Cortex of kidney (tissue), 1 donor: Measurements from ENCODE around the gene AMFR.

Source experiments
- DNase-seq: peaks from one replicate; lab custom pipeline; 2025; lab: John Stamatoyannopoulos, UW

Gene AMFR

DNA sequence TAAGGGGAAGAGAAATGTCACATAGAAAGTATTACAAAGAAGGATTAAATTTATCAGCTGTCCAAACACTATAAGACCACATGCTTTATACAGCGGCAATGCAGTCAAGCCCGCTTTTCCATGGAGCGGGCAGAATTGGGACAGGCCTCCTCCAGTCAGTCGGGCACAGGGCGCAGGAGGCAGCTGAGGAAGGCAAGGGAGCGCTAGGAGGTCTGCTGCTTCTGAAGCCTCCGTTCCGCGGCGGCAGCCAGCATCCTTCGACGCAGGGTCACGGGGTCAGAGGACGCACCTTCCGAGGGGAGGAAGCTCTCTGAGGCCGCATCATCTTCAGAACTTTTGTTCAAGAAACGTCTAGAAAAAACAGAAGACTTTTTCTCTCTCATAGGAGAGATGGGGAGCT lies 62.6 kb downstream of the AMFR start:
- DNase-seq, result no peak

DNA sequence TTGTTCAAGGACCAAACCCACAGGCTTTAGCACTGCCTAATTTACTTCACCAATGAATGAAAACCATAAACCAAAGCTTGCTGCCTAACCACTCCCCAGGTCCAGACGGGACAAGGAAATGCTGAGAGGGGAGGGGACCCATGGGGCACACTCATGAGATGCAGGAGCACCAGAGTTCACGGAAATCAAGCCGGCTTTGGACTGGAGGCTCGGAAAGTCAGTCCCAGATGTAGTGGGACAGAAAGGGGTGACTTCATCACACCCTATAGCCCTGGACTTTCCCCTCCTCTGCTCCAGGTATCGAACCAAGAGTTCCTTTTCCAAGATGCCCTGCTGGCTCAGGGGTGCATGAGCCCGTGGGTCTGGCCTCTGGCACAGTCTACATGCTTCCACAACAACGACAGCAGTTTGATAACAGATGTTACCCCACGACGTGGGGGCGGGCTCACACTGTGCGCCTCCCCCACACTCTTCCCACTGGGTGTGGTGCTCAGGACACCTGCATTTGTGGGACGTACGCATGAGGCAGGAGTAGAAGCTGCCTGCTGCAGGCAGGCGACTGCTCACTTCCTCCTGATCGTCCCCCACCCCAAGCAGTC lies 63.2 kb downstream of the AMFR start:
- no peak for DNase-seq

DNA sequence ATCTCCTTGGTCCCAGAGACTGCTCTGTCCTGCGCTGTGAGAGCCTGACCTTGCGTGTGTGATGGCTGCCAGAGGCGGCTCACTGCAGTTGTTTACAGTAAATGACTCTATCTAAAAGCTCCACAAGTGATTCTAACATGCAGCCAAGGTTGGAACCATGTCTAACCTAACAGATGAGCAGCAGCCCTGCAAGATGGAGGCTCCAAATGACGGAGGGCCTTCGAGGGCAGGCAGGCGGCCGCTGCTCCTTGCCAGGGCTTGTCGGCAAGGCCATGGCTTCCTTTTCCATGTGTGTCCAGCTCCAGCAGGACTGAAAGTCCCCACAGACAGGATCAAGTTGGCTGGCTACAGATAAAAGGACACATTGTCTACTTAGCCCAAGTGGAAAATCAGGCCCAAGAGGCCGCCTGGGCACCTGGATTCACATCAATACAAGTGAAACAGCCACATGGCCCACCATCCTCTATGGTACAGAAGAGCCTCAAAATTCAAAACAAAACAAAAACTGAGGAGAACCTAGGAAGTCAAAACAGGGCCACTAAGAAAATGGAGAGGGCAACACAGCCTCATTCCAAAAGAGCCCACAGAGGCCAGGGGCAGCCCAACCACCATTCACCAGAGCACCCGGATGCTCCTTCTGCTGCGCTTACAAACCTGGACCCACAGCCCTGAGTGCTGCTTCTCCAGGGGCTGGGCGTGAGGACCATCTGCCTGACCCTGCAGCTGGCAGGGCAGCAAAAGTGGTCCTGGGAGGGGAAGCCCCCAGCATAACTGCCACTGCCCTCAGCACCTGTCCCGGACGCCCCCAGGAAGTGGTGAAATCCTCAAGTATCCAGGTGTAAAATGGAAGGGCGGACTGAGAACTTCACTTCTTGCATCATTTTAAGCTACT lies 65.0 kb downstream of the AMFR start:
- DNase-seq, result no peak

GRCh38 chr16:56357765-56358322 lies 67.5 kb downstream of the AMFR start:
- no peak for DNase-seq

- no peak for DNase-seq
Measured at GRCh38 chr16:56357241-56357764, 68.0 kb downstream of the AMFR start.

DNA sequence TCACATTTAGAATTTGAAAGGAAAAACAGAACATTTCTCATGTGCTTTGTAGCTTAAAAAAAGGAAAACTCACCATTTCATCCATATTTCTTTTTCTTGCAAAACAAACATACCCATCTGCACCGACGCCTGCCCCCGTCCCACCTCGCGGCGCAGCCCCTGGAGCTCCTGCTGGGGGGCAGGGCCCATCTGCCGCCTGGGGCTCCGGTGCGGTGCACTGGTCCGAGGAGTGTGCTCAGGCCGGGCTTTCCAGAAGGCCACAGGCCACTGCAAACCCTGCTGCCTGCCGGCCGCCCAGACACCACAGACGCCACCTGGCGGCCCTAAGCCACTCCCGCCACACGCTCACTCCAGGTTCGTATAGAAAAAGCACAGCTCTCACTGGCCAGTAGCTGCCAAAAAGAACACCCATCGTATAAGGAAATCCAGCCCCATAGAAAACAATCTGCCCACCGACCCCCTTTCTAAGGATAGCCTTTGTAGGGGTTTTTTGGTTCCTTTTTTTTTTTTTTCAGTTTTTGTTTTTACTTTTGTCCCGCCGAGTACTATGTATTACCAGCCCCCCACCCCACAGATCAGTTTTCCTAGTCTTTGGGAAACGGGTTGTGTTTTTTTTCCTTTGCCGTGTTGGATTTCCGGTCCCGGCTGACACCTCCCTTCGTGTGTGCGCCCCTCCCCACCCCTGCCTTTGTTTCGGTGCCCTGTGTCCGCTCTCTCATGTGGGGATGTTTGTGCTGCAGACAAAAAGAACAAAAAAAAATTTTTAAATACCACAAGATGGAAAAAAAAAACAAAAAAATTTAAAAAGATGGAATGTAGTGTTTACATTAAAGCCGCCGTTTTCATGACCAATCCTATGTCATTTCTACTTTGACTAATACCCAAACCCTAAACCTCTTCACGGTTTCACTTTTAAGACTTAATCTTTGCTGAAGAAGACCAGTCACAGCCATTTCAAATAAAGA lies 68.8 kb downstream of the AMFR start:
- DNase-seq, result no peak

- DNase-seq, result no peak
Measured at GRCh38 chr16:56355786-56356275, 69.5 kb downstream of the AMFR start.

- no peak for DNase-seq
Measured at GRCh38 chr16:56355221-56355620, 70.1 kb downstream of the AMFR start.

GRCh38 chr16:56354746-56355145 lies 70.6 kb downstream of the AMFR start:
- no peak for DNase-seq

GRCh38 chr16:56354016-56354415 lies 71.3 kb downstream of the AMFR start:
- DNase-seq, result no peak

DNA sequence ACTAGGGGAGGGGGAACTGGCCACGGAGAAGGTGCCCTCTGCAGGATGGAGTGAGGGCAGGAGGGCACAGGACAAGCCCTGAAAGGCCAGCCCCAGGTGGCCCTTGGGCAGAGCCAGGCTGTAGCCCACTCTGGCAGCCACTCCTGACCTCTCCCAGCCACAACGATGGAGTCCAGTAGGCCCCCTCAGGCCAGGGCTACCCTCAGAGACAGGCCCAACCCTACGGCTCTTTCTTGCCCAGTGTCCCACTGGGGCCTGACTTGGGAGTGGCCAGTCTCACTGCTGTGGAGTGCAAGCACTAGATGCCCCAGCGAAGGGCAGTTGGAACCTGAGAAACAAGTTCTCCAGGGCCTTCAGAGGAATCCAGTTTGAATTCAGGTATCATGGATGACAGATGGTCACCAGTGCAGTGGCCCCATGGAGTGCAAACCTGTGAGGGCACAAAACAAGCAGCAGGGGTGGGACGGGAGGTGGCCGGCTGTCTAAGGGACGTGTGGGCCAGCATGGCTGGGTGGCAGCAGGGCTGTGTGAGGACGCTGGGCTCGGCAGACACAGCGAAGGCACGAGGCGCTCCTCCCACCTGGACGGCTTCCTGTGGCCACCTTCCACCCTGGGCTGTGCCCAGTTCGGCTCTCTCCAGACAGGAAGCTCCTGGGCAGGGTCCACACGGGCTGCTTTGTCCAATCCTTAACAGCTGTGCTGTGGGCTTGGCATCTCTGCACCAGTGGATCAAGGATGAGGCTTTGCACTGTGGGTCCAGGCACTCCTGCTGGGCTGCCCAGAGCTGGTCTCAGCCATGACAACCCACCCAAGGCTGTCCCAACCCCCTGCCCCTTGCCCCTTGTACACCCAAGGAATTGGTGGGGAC lies 72.1 kb downstream of the AMFR start:
- DNase-seq, result no peak

GRCh38 chr16:56352351-56353053 lies 72.8 kb downstream of the AMFR start:
- no peak for DNase-seq

DNA sequence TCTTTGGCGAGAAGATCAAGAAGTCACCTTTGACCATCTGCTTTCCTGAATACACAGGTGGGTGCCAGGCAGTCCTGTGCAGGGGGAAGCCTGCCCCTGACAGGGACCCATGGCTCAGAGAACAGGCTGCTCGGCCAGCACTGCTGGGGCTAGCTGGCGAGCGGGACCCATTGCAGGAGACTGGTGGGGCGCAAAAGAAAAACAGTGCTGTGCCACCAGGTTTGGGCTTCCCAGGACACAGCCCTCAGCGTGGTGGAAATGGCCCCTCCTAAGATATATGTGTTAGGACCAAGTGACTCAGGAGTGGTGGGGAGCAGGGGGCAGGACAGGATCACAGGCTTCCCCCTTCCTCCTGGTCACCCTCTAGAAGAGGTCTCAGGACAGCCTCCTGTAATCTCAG lies 73.9 kb downstream of the AMFR start:
- no peak for DNase-seq

DNA sequence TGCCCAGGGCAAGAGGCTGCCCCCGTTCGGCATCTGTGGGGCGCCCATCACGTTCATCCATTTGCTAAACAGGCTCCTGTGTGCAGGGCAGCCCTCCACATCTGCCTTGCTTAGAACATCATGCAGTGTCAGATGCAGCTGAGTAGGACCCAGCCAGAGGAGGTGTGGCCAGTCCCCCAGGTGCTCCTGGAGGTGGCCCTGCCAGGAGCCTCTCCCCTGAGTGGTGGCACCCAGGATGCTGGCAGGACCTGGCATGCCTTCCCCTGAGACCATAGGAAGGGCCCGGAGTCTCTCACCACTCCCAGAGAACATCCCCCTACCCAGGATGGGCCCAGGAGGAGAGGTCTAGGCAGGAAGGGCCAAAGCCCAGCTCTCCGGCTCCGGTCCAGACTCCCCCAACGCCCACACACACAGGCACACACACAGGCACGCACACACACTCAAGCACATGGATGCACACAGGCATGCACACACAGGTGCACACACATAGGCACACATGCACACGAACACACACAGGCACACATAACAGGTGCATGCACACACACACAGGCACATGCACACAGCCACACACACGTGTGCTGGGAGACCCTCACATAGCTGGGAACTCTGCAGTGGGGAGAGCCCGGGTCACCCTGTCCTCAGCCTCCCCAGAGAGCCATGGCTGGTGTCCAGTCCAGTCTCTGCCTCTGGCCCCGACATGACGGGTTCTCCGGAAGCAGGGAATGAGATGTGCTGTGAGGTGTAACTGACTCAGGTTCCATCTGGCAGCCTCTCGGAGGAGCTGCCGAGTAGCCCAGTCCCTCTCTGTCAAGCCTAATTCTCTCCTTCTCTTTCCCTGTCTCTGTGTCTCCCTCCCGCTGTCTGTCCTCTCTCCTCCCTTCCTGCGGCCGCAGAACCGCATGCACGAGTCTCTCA lies 74.6 kb downstream of the AMFR start:
- DNase-seq, result no peak

DNA sequence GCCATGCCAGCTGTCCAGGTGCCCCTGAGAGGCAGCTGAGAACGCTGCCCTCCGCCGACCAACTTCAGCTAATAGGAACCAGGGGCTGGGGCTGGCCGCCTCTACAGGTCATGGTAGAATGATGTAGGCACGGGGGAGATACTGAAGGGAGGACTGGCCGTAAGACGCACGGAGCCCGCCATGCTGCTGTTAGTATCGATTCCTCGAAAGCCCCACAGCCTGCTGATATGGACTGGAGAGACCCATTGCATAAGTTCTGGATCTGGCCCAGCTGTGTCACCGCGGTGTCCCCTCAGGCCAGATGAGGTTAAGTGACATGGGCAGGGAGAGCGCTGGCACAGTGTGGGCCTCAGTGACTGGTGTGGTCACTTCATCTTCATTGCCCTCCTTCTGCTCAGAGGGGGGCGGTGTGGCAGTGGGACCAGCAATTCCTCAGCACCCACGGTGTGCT lies 75.6 kb downstream of the AMFR start:
- DNase-seq, result no peak

DNA sequence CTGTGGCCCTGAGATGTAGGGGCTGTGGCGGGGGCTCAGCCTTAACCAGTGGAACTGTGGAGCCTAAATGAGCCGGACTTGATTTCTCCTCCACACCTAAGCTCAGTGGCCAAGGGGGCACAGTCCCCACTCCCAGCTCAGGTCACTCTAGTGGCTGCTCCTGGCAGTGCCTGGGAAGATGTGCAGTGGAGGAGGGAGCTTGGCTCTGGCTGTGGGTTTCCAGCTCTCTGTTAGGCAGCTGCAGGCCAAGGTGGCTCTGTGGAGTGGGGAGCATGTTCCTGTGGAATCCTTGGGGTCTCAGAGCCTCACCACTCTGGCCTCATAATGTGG lies 76.3 kb downstream of the AMFR start:
- DNase-seq, result no peak

GRCh38 chr16:56348168-56349085 lies 76.9 kb downstream of the AMFR start:
- no peak for DNase-seq

GRCh38 chr16:56347670-56348069 lies 77.7 kb downstream of the AMFR start:
- DNase-seq, result no peak
